Karpas-422 (cell line): ENCODE results near the gene SPPL3. TPM values are rescaled to one million over a fixed set of nuclear protein-coding genes. Genes with fewer than 3 reads are reported as not detected.
A peak's percentile ranks its signal among the peaks of the same experiment; 100 is the strongest.

Experiments used
- DNase-seq: peaks from one replicate; pipeline ENCODE4 v3.0.0-alpha.2; 2015
- H2AFZ ChIP-seq: fragments of 200-600 bp; sonication (generic); 2 replicates; pipeline ENCODE4 v1.6.1; 2014; ENCODE audit warnings: antibody characterized with exemption, low read length, mixed read lengths
- H3K27ac ChIP-seq: fragments of 200-600 bp; sonication (generic); 2 replicates; pipeline ENCODE4 v1.5.1; 2014; ENCODE audit warnings: mild to moderate bottlenecking, low read length, moderate library complexity
- H3K27me3 ChIP-seq: fragments of 200-600 bp; sonication (generic); 2 replicates; pipeline ENCODE4 v1.6.1; 2014; ENCODE audit warnings: low read length, mixed read lengths
- H3K36me3 ChIP-seq: fragments of 200-600 bp; sonication (generic); 2 replicates; pipeline ENCODE4 v1.6.1; 2014; ENCODE audit warnings: low read length, mixed read lengths; ENCODE audit not compliant: insufficient read depth
- H3K4me1 ChIP-seq: fragments of 200-600 bp; sonication (generic); 2 replicates; pipeline ENCODE4 v1.6.1; 2014; ENCODE audit warnings: mild to moderate bottlenecking, low read length, mixed read lengths
- H3K4me2 ChIP-seq: fragments of 200-600 bp; sonication (generic); 2 replicates; pipeline ENCODE4 v1.6.1; 2014; ENCODE audit warnings: low read length, low read depth, mild to moderate bottlenecking; ENCODE audit not compliant: poor library complexity, severe bottlenecking
- H3K4me3 ChIP-seq: fragments of 200-600 bp; sonication (generic); 2 replicates; pipeline ENCODE4 v1.5.1; 2014; ENCODE audit warnings: mild to moderate bottlenecking, antibody characterized with exemption, low read length, mixed read lengths
- H3K79me2 ChIP-seq: fragments of 200-600 bp; sonication (generic); 2 replicates; pipeline ENCODE4 v1.6.1; 2014; ENCODE audit warnings: mild to moderate bottlenecking, low read length, mixed read lengths
- H3K9ac ChIP-seq: fragments of 200-600 bp; sonication (generic); 2 replicates; pipeline ENCODE4 v1.6.0; 2014; ENCODE audit warnings: low read length
- H3K9me2 ChIP-seq: fragments of 200-600 bp; sonication (generic), shearing (Covaris generic); replicated peaks from 2 replicates; pipeline ENCODE4 v1.6.0; 2014; ENCODE audit warnings: mild to moderate bottlenecking, low read length, moderate library complexity; ENCODE audit not compliant: insufficient read depth
- H3K9me3 ChIP-seq: fragments of 300-700, 200-600 bp; sonication (generic); 2 replicates; pipeline ENCODE4 v1.6.1; 2014; ENCODE audit warnings: low read length, mixed read lengths
- H4K20me1 ChIP-seq: fragments of 200-600 bp; sonication (generic); 2 replicates; pipeline ENCODE4 v1.6.1; 2014; ENCODE audit warnings: mild to moderate bottlenecking, antibody characterized with exemption, low read length, low read depth; ENCODE audit not compliant: insufficient read depth
- total RNA-seq: library from RNA; depleted of rRNA; stranded (reverse); fragments of >200 nt; shearing (Covaris generic); gene quantifications from 2 replicates; pipeline ENCODE4 v1.2.3, GENCODE V29; 2014; ENCODE audit warnings: low replicate concordance; rRNA removed

SPPL3 gene
- total RNA-seq, 1 experiment from 2014 or later: 11.9 TPM

DNA sequence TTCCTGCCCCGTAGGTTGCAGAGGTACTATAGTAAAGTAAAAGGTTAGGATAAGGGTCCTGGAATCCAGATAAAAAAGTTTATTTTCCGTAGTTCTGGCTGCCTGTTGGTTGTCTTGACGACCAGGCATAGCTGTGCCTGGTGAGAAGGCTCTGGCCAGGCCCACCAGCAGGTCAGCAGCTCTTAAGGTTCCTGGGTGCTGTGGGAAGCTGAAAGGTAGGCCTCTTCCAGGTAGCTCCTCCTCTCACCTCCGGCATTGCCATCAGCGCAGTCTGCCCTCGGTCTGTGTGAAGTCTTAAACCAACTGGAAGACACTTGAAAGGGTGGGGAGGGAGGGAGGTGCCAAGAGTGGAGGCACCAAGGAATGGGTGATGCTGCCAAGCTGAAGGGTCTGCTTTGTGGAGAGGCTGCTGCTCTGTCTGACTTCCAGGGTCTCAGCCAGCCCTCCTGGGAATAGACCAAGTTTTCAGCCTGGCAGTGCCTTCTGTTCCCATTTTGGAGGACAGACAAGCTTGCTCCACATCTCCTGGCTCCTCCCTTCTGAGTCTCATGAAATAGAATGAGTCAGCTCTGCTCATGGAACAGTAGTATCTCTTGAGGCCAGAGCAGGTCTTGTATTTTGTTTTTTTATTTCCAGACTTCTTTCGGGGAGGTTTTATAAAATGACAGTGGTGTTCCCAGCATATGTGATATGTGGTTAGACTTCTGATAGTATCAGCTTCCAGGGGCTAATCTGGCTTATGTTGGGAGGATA, 183.7 kb downstream of the SPPL3 start:
- H4K20me1 ChIP-seq: peaks cover 28% of the 10 kb centered on the region
- H3K4me3 ChIP-seq: no peak overlapping the region
- no peak overlapping the region for H2AFZ ChIP-seq
- H3K27ac ChIP-seq: no peak overlapping the region
- no peaks in the 10 kb centered on the region for H3K79me2 ChIP-seq
- H3K4me2 ChIP-seq: peak overlapping the region; percentile 26
- H3K27me3 ChIP-seq: no peaks in the 10 kb centered on the region
- DNase-seq: no peak
- H3K9ac ChIP-seq: peak overlapping the region; percentile 3; the same call in 1 of the 2 replicates
- H3K4me1 ChIP-seq: peaks cover 31% of the 10 kb centered on the region
- H3K9me3 ChIP-seq: no peaks in the 10 kb centered on the region
- H3K36me3 ChIP-seq: peaks cover 56% of the 10 kb centered on the region
- no peaks in the 10 kb centered on the region for H3K9me2 ChIP-seq

DNA sequence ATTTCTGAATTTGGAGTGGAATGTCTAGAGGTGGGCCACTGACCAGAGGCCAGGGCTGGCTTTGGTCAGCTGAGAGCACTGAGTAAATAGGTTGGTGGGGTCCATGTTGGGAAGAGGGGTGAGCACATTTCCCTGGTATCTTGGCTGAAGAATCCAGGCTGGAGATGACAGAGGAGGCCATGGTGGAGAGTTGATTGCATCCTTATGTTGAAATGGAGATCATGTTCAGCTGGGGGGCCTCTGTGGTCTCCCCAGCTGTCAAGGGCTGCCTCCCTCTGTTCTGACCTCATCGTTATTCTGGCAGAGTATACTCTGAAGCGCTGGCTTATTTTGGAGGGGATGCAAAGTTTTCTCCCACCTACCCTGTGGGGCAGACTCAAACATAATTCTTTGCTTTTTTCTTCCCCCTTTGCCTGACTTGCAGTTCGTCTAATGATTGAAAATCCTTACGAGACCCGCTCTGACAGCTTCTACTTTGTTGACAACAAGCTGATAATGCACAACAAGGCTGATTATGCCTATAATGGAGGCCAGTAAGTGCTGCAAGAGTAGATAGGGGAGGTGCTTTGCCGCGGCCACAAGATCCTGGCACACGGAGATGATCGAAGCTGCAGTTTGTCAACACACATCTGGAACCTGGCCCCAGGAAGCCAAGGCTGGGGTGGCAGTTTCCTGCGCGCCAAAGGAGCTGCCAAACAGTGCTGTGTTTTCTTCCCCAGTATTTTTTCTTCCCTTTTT, 184.5 kb downstream of the SPPL3 start:
- no peak overlapping the region for H2AFZ ChIP-seq
- H3K27me3 ChIP-seq: no peaks in the 10 kb centered on the region
- DNase-seq: no peak
- H3K9ac ChIP-seq: no peak overlapping the region
- H3K4me3 ChIP-seq: no peak overlapping the region
- H3K36me3 ChIP-seq: peaks cover 56% of the 10 kb centered on the region
- peaks cover 26% of the 10 kb centered on the region for H3K4me1 ChIP-seq
- peaks cover 1% of the 10 kb centered on the region for H3K79me2 ChIP-seq
- H3K9me2 ChIP-seq: no peaks in the 10 kb centered on the region
- no peaks in the 10 kb centered on the region for H3K9me3 ChIP-seq
- H3K4me2 ChIP-seq: no peak overlapping the region
- H3K27ac ChIP-seq: no peak overlapping the region
- H4K20me1 ChIP-seq: peaks cover 28% of the 10 kb centered on the region

DNA sequence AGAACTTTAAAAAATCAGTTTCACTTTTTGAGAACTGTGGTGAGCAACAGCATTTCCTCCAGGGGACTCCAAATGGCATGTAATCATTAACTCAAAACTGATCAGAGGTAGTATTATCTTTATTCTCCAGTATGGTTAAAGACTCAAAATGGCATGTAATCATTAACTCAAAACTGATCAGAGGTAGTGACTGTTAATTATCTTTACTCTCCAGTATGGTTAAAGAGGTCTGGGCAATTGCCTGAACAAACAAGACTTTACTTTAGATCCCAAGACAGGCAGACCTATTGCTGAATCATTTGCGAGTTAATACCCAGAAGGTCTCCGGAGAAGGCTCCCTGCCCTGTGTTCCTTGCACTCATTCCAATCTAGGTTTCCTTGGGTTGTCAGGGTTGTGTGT, 185.1 kb downstream of the SPPL3 start:
- H4K20me1 ChIP-seq: peaks cover 28% of the 10 kb centered on the region
- H3K36me3 ChIP-seq: peaks cover 59% of the 10 kb centered on the region
- H3K4me3 ChIP-seq: no peak overlapping the region
- no peaks in the 10 kb centered on the region for H3K27me3 ChIP-seq
- H3K4me1 ChIP-seq: peaks cover 26% of the 10 kb centered on the region
- H3K9ac ChIP-seq: no peak overlapping the region
- H3K27ac ChIP-seq: no peak overlapping the region
- H3K4me2 ChIP-seq: no peak overlapping the region
- DNase-seq: no peak
- H3K9me3 ChIP-seq: no peaks in the 10 kb centered on the region
- no peaks in the 10 kb centered on the region for H3K9me2 ChIP-seq
- H2AFZ ChIP-seq: no peak overlapping the region
- H3K79me2 ChIP-seq: peaks cover 5% of the 10 kb centered on the region

DNA sequence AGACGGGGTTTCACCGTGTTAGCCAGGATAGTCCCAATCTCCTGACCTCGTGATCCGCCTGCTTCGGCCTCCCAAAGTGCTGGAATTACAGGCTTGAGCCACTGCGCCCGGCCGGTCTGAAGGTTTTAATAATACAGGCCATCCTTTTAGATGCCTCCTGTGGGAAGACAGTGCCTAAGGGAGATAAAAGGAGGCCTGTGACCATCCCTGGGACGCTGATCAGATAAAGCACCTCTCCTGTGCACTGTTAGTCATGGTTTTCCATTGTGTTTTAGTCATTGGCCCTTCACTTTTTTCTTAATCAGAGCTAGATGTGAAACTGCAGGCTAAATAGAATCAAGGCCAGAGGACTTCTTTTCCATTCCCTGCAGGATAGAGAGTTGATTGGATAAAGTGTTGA, 186.1 kb downstream of the SPPL3 start:
- H3K9me3 ChIP-seq: no peaks in the 10 kb centered on the region
- peaks cover 27% of the 10 kb centered on the region for H4K20me1 ChIP-seq
- H3K4me3 ChIP-seq: no peak overlapping the region
- DNase-seq: no peak
- peaks cover 5% of the 10 kb centered on the region for H3K79me2 ChIP-seq
- no peak overlapping the region for H3K27ac ChIP-seq
- H3K4me1 ChIP-seq: peaks cover 32% of the 10 kb centered on the region
- H3K9me2 ChIP-seq: no peaks in the 10 kb centered on the region
- H2AFZ ChIP-seq: no peak overlapping the region
- H3K4me2 ChIP-seq: no peak overlapping the region
- peaks cover 53% of the 10 kb centered on the region for H3K36me3 ChIP-seq
- no peaks in the 10 kb centered on the region for H3K27me3 ChIP-seq
- no peak overlapping the region for H3K9ac ChIP-seq

DNA sequence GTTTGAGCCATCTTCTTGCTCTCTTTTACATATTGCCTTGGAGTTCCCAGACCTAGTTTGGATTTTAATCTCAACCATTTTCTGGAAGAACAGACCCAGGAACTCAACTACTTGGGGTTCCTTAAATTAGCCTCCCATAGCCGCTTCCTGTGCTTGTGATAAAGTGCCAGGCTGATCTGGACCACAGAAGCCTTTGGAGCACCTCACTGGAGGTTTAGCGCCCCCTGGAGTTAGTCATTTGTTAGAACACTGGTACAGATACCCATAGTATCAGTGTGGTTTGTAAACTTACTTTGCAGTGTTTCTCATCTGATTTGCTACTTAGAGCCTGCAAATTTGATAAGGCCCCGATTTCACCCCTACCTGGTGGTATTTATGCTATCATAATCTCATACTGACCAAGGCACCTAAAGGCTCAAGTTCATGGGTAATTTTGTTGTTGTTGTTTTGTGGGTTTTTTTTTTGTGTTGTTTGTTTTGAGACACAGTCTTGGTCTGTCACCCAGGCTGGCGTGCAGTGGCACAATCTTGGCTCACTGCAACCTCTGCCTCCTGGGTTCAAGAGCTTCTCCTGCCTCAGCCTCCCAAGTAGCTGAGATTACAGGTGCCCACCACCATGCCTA, 190.2 kb downstream of the SPPL3 start:
- peaks cover 24% of the 10 kb centered on the region; the same call in 1 of the 2 replicates for H3K36me3 ChIP-seq
- peaks cover 27% of the 10 kb centered on the region for H3K4me1 ChIP-seq
- peak; percentile 94 for DNase-seq
- H3K9me3 ChIP-seq: no peaks in the 10 kb centered on the region
- peaks cover 24% of the 10 kb centered on the region for H3K79me2 ChIP-seq
- H3K9ac ChIP-seq: no peak overlapping the region
- peaks cover 11% of the 10 kb centered on the region; the same call in 1 of the 2 replicates for H4K20me1 ChIP-seq
- H3K4me2 ChIP-seq: no peak overlapping the region
- no peaks in the 10 kb centered on the region for H3K27me3 ChIP-seq
- no peak overlapping the region for H3K27ac ChIP-seq
- H2AFZ ChIP-seq: no peak overlapping the region
- H3K9me2 ChIP-seq: no peaks in the 10 kb centered on the region
- no peak overlapping the region for H3K4me3 ChIP-seq

DNA sequence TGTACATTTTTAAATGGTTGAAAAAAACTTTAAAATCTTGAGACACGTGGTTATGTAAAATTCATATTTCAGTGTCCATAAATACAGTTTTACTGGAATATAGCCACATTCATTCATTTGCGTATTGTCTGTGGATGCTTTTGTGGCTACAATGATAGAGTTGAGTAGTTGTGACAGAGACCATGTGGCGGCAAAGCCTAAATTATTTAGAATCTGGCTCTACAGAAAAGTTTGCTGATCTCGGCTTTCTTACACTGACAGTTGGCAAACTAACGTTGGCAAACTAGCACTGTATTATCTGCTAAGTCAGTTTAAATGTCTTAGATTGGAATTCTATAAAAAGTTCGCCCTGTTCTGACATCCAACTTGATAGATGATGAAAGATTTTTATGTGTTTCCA, 191.5 kb downstream of the SPPL3 start:
- no peak overlapping the region for H3K4me3 ChIP-seq
- DNase-seq: no peak
- H3K36me3 ChIP-seq: peaks cover 14% of the 10 kb centered on the region; the same call in 1 of the 2 replicates
- peaks cover 7% of the 10 kb centered on the region; the same call in 1 of the 2 replicates for H4K20me1 ChIP-seq
- 0 out of 2 replicates have a peak overlapping the region, but pooled peaks have one; percentile 7 for H3K27ac ChIP-seq
- no peak overlapping the region for H3K4me2 ChIP-seq
- H3K27me3 ChIP-seq: no peaks in the 10 kb centered on the region
- H3K79me2 ChIP-seq: peaks cover 24% of the 10 kb centered on the region
- no peak overlapping the region for H3K9ac ChIP-seq
- no peak overlapping the region for H2AFZ ChIP-seq
- H3K4me1 ChIP-seq: peaks cover 27% of the 10 kb centered on the region
- H3K9me2 ChIP-seq: no peaks in the 10 kb centered on the region
- H3K9me3 ChIP-seq: no peaks in the 10 kb centered on the region

Other genes with a start within 250 kb of the SPPL3 start
- 80.8 and 88.3 TPM in 2 replicates for gene MLEC, start 217.2 kb downstream of the SPPL3 start, total RNA-seq
- 19.7 and 28.8 TPM in 2 replicates for gene UNC119B, start 193.9 kb downstream of the SPPL3 start, total RNA-seq
- 5.2 and 7.3 TPM in 2 replicates for gene ACADS, start 178.5 kb downstream of the SPPL3 start, total RNA-seq
- gene HNF1A, start 74.2 kb upstream of the SPPL3 start, total RNA-seq: not detected in 2 replicates
- gene C12orf43, start 112.1 kb upstream of the SPPL3 start, total RNA-seq: 5.2 and 30.3 TPM in 2 replicates
- gene OASL, start 134.9 kb upstream of the SPPL3 start, total RNA-seq: 0.69 and 1.4 TPM in 2 replicates
- gene P2RX7, start 228.5 kb upstream of the SPPL3 start, total RNA-seq: 0.18 TPM in 1 of 2 replicates, not detected in the other